ENCODE data around the gene HBP1. TPM values are rescaled to one million over a fixed set of nuclear protein-coding genes. Genes with fewer than 3 reads are reported as not detected.

HBP1 gene
- total and polyA plus RNA-seq, 2 of the 13 experiments (the other 11 are each of a cell fraction or from before 2014, with no cell fraction given): 22.9 to 44.1 TPM

DNA sequence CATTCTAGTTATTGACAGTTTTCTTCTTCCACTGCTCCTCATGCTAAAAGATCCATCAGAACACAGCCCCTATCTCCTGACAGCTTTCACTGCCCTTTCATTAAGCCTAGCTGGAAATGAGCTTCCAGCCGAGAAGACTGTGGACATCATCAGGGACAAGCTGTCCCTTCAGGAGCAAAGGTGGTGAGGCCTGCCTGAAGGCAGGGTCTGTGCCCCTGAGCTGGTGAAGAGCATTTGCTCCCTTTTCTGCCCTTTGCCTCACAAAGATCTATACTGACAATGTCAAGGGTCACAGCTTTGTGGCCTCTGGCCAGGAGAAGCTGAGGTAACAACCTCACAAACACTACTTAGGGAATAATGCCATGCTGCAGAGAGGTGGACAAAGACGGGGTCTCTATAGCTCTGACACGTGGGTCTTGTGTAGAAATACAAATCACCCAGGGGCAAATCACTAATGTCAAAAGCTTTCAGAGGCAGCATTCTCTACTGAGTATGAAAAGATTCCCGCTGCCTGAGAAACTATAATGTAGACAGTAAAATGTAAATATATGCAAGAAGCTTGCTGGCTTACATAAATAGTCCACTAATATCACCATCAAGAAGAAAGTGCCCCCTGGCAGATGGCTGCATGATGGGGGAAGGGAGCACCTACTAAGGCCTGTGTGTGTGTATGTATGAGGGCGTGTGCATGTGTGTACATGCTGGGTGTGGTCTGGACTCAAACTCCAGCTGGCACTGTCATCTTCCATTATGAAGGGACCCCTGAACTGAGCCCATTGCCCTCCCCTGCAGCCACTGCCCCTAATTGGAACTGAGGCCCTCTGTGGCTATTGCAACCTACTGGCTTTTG, 55.8 kb downstream of the HBP1 start:
- ATAC-seq (peak; percentile 93), DNase-seq (ENCODE audit: low spot score) (no peak), FAIRE-seq (peak; percentile 12)
- H3K27me3 ChIP-seq (ENCODE audit: control insufficient read depth in 1 of 2, insufficient read depth in 2 of 2, low read length in 2 of 2): no peaks in the 10 kb centered on the region
- POLR2A ChIA-PET: no interaction called here
- TF ChIP-seq HNF4A (CRISPR knock-in tag; IDR thresholded peaks at IDR 0.05) (peak; percentile 49; the same call in 1 of the 2 replicates), RXRB (CRISPR knock-in tag; IDR thresholded peaks at IDR 0.05; ENCODE audit: borderline replicate concordance) (0 out of 2 replicates have a peak, but pooled peaks have one; percentile 17), ESRRA (CRISPR knock-in tag; IDR thresholded peaks at IDR 0.05; ENCODE audit: low read depth) (peak; percentile 29; the same call in 1 of the 2 replicates), NR2F6 (IDR thresholded peaks at IDR 0.05) (peak; percentile 56; the same call in 1 of the 2 replicates), NR2F6 (CRISPR knock-in tag; IDR thresholded peaks at IDR 0.05) (0 out of 2 replicates have a peak, but pooled peaks have one; percentile 27), NR2F2 (IDR thresholded peaks at IDR 0.05; ENCODE audit: borderline replicate concordance, low read depth) (peak; percentile 60), SALL1 (CRISPR knock-in tag; IDR thresholded peaks at IDR 0.05) (peak; percentile 55), FOXO4 (CRISPR knock-in tag; conservative IDR thresholded peaks at IDR 0.05) (0 out of 2 replicates have a peak, but pooled peaks have one; percentile 37), MYNN (CRISPR knock-in tag; IDR thresholded peaks at IDR 0.05; ENCODE audit: low read depth) (no peak), MBD4 (IDR thresholded peaks at IDR 0.05; ENCODE audit: borderline replicate concordance, low read length) (no peak)
- 0 out of 5 replicates have a peak, but pooled peaks cover 0 to under 1% of the 10 kb centered on the region in 2 experiments for H3K36me3 ChIP-seq (replicated peaks in 1 of 2; ENCODE audit: control insufficient read depth in 1 of 2, insufficient read depth in 2 of 2, low read length in 2 of 2)
- H3K79me2 ChIP-seq (ENCODE audit: insufficient read depth, low read length): no peaks in the 10 kb centered on the region
- intact Hi-C loops (cut with micrococcal nuclease; ENCODE audit: unreplicated experiment) (no loop called here), in situ Hi-C loops (cut with HindIII; ENCODE audit: extremely low pct_ligation_motif_present, low pct_unique_long_range_greater_than_20kb) (loop anchor here (25.0 kb wide), 2 partner anchors 488 to 663 kb away; partner anchors contain the start of gene DLD)
- H3K9me3 ChIP-seq (ENCODE audit: low read length): no peaks in the 10 kb centered on the region
- no peaks in the 10 kb centered on the region for H4K20me1 ChIP-seq (ENCODE audit: insufficient read depth, low read length)
- peak overlapping the region; percentile 17 for H3K27ac ChIP-seq (ENCODE audit: extremely low read length, insufficient read depth, low read length)
- peaks cover 10% of the 10 kb centered on the region for H3K4me1 ChIP-seq (ENCODE audit: insufficient read depth, low read length)
- no peak overlapping the region for H3K4me3 ChIP-seq (replicated peaks in 1 of 3; ENCODE audit: insufficient read depth in 1 of 3, low read depth in 2 of 3, low read length in 3 of 3)
- no peak overlapping the region for H3K9ac ChIP-seq (ENCODE audit: insufficient read depth, low read depth, low read length)
- no TSS peak for BruUV-seq (replicated peaks)
- no peak overlapping the region for H3K4me2 ChIP-seq (ENCODE audit: low read depth, low read length)
- H2AFZ ChIP-seq (ENCODE audit: low read length): no peak overlapping the region
- CTCF ChIA-PET (ENCODE audit: low intra/inter-chr PET ratio, low total read pairs): no interaction called here
- 84% methylated on average over 5 of the region's 5 CpGs for WGBS (ENCODE audit: low lambda C conversion rate)

Measured in HepG2 (cell line).